ENCODE measurements around the gene ENOPH1. TPM values are rescaled to one million over a fixed set of nuclear protein-coding genes. Genes with fewer than 3 reads are reported as not detected.
A peak's percentile ranks its signal among the peaks of the same experiment; 100 is the strongest.
"Not testable (repeated sequence)": the region's sequence is repeated elsewhere in the genome, so short reads cannot be mapped to it uniquely, and the experiment has no call there.

The ENOPH1 gene
- total and polyA plus RNA-seq, 9 of the 15 experiments (the other 6 are each of a cell fraction or from before 2014, with no cell fraction given), result 29.8 to 71.4 (median 48.9) TPM

DNA sequence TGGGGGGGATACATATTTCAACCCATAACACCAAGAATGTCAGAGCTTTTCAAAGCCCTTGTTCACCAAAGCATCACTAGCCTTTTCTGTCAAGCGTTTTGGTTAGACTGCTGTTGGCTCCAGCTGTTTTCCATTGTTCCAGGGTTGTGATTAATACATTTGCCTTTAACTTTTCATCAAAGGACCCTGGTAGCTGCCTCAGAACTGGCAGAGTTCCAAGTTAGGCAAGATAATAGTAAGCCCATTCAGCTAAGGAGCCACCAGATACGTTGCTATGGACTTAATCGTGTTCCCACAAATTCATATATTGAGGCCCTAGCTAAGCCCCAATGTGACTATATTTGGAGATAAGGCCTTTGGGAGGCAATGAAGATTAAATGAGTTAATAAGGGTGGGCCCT is 37.1 kb downstream of the ENOPH1 start:
- TF ChIP-seq NFIC (IDR thresholded peaks at IDR 0.05) (peak; percentile 73), NUFIP1 (IDR thresholded peaks at IDR 0.05; ENCODE audit: partially characterized antibody) (no peak)
- Histone ChIP-seq H3K9ac (ENCODE audit: insufficient read depth in 1 of 2, low read depth in 2 of 2, low read length in 2 of 2) (no peak overlapping the region), H3K4me3 (no peak overlapping the region), H4K20me1 (replicated peaks; ENCODE audit: control insufficient read depth, insufficient read depth, low read length) (no peaks in the 10 kb centered on the region), H3K27ac (ENCODE audit: extremely low read depth, low read depth, low read length) (no peak overlapping the region), H3K27me3 (ENCODE audit: control insufficient read depth in 2 of 2, insufficient read depth in 2 of 2, low read length in 2 of 2) (no peaks in the 10 kb centered on the region), H3K4me2 (ENCODE audit: insufficient read depth, low read length) (no peak overlapping the region), H2AFZ (ENCODE audit: low read depth, low read length) (no peak overlapping the region), H3K36me3 (ENCODE audit: control insufficient read depth, insufficient read depth, low read length) (peaks cover 15% of the 10 kb centered on the region; the same call in 1 of the 3 replicates), H3K9me1 (ENCODE audit: control insufficient read depth, insufficient read depth, low read length) (no peaks in the 10 kb centered on the region), H3K79me2 (ENCODE audit: control insufficient read depth, insufficient read depth, low read length) (no peaks in the 10 kb centered on the region), H3K4me1 (replicated peaks in 1 of 2; ENCODE audit: control insufficient read depth in 2 of 2, insufficient read depth in 2 of 2, low read length in 2 of 2) (no peaks in the 10 kb centered on the region), H3K9me3 (replicated peaks; ENCODE audit: control insufficient read depth, insufficient read depth, low read depth, low read length) (no peaks in the 10 kb centered on the region)
- POLR2A ChIA-PET, result interaction anchor here (0.6 to 1.5 kb wide), 2 partner anchors 19 to 38 kb away, joined by 4 to 5 read pairs; no protein-coding TSS in a partner anchor
- no TSS peak for BruUV-seq (replicated peaks)
- ATAC-seq, result no peak
- CTCF ChIA-PET (ENCODE audit: low intra/inter-chr PET ratio), result no interaction called here
- in situ Hi-C loops (cut with MboI) (loop anchor here (5.0 kb wide), 1 partner anchor 270 kb away; no protein-coding TSS in a partner anchor), intact Hi-C loops (cut with micrococcal nuclease) (loop anchor here (10.0 kb wide), 1 partner anchor 193 kb away; no protein-coding TSS in a partner anchor)
- 38% methylated on average over 3 of the region's 3 CpGs for WGBS (ENCODE audit: insufficient coverage, low coverage, missing lambda C conversion rate)
- peak in 1 of 4 experiments; percentile 8 for DNase-seq (ENCODE audit: extremely low read depth in 1 of 4, low spot score in 3 of 4)
- FAIRE-seq, result no peak

DNA sequence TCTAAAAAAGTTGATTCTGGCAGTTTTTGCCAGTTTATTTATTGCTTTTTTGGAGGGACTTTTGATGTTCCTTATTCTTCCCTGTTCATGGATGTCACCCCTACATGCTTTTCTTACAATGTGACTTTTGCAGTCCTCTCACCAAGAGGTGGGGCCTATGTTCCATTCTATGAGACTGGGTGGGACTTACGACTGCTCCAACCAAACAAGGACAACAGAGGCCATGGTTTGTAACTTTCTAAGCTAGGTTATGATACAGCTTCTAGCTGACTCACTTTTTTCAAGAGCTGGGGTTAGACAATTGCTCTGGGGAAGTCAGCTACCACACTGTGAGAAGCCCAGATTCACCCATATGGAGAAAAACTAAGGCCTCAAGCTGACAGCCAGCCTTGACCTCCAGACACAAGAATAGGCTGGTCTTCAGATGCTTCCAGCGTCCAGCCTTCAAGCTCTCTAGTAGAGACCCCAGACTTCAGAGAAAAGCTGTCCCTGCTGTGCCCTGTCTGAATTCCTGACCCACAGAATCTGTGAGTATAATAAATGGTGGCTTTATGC is 39.5 kb downstream of the ENOPH1 start:
- Histone ChIP-seq H3K4me3 (no peak overlapping the region), H4K20me1 (replicated peaks; ENCODE audit: control insufficient read depth, insufficient read depth, low read length) (no peaks in the 10 kb centered on the region), H3K4me1 (replicated peaks in 1 of 2; ENCODE audit: control insufficient read depth in 2 of 2, insufficient read depth in 2 of 2, low read length in 2 of 2) (no peaks in the 10 kb centered on the region; a peak in 1 of 5 replicates), H3K27ac (ENCODE audit: extremely low read depth, low read depth, low read length) (no peak overlapping the region), H3K9me1 (ENCODE audit: control insufficient read depth, insufficient read depth, low read length) (no peaks in the 10 kb centered on the region), H3K4me2 (ENCODE audit: insufficient read depth, low read length) (no peak overlapping the region), H2AFZ (ENCODE audit: low read depth, low read length) (no peak overlapping the region), H3K9ac (ENCODE audit: insufficient read depth in 1 of 2, low read depth in 2 of 2, low read length in 2 of 2) (no peak overlapping the region), H3K9me3 (replicated peaks; ENCODE audit: control insufficient read depth, insufficient read depth, low read depth, low read length) (no peaks in the 10 kb centered on the region), H3K79me2 (ENCODE audit: control insufficient read depth, insufficient read depth, low read length) (no peaks in the 10 kb centered on the region), H3K27me3 (ENCODE audit: control insufficient read depth in 2 of 2, insufficient read depth in 2 of 2, low read length in 2 of 2) (no peaks in the 10 kb centered on the region), H3K36me3 (ENCODE audit: control insufficient read depth, insufficient read depth, low read length) (no peaks in the 10 kb centered on the region)
- 39% methylated on average over 2 of the region's 2 CpGs for WGBS (ENCODE audit: insufficient coverage, low coverage, missing lambda C conversion rate)
- no TSS peak for BruUV-seq (replicated peaks)
- intact Hi-C loops (cut with micrococcal nuclease) (loop anchor here (10.0 kb wide), 1 partner anchor 195 kb away; no protein-coding TSS in a partner anchor), in situ Hi-C loops (cut with MboI) (loop anchor here (5.0 kb wide), 1 partner anchor 267 kb away; no protein-coding TSS in a partner anchor)
- ChIA-PET CTCF (ENCODE audit: low intra/inter-chr PET ratio) (no interaction called here), POLR2A (no interaction called here)
- FAIRE-seq (no peak), ATAC-seq (peak; percentile 59; the same call in 2 of the 3 replicates), DNase-seq (ENCODE audit: extremely low read depth in 1 of 4, low spot score in 3 of 4) (peak in 1 of 4 experiments; percentile 12)
- TF ChIP-seq CTCF (IDR thresholded peaks at IDR 0.05 in 2 of 3, conservative IDR thresholded peaks at IDR 0.05 in 1 of 3; ENCODE audit: insufficient read depth in 2 of 3, low read depth in 1 of 3, low read length in 3 of 3) (peak in 2 of 3 experiments; percentile 3 to 7; a peak in 2 of 6 replicates), NR3C1 (CRISPR knock-in tag; IDR thresholded peaks at IDR 0.05) (no peak), ZNF175 (CRISPR knock-in tag; IDR thresholded peaks at IDR 0.05; ENCODE audit: low read depth) (no peak)

- ATAC-seq; H3K27me3 ChIP-seq (ENCODE audit: control insufficient read depth in 2 of 2, insufficient read depth in 2 of 2, low read length in 2 of 2); H3K9me1 ChIP-seq (ENCODE audit: control insufficient read depth, insufficient read depth, low read length); BruUV-seq (replicated peaks); in situ Hi-C loops (cut with MboI); H3K4me2 ChIP-seq (ENCODE audit: insufficient read depth, low read length); DNase-seq (ENCODE audit: extremely low read depth in 1 of 4, low spot score in 3 of 4); H2AFZ ChIP-seq (ENCODE audit: low read depth, low read length); intact Hi-C loops (cut with micrococcal nuclease); H3K9me3 ChIP-seq (replicated peaks; ENCODE audit: control insufficient read depth, insufficient read depth, low read depth, low read length); FAIRE-seq; H3K36me3 ChIP-seq (ENCODE audit: control insufficient read depth, insufficient read depth, low read length); H3K79me2 ChIP-seq (ENCODE audit: control insufficient read depth, insufficient read depth, low read length); H3K27ac ChIP-seq (ENCODE audit: extremely low read depth, low read depth, low read length); H3K4me1 ChIP-seq (replicated peaks in 1 of 2; ENCODE audit: control insufficient read depth in 2 of 2, insufficient read depth in 2 of 2, low read length in 2 of 2); H4K20me1 ChIP-seq (replicated peaks; ENCODE audit: control insufficient read depth, insufficient read depth, low read length); H3K4me3 ChIP-seq; H3K9ac ChIP-seq (ENCODE audit: insufficient read depth in 1 of 2, low read depth in 2 of 2, low read length in 2 of 2): not testable (repeated sequence)
- POLR2A ChIA-PET, result interaction anchor here (1.0 to 1.6 kb wide), 2 partner anchors 17 to 22 kb away, joined by 3 to 5 read pairs; no protein-coding TSS in a partner anchor
- WGBS (ENCODE audit: insufficient coverage, low coverage, missing lambda C conversion rate), result 19% methylated on average over 3 of the region's 5 CpGs
- CTCF ChIA-PET (ENCODE audit: low intra/inter-chr PET ratio), result interaction anchor here (0.6 kb wide), 1 partner anchor 16 kb away, joined by 3 read pairs; no protein-coding TSS in a partner anchor
Observed at GRCh38 chr4:82473080-82473479, 42.7 kb downstream of the ENOPH1 start.
